Measurements from ENCODE around the gene C9orf50.
"Not testable (repeated sequence)": the region's sequence is repeated elsewhere in the genome, so short reads cannot be mapped to it uniquely, and the experiment has no call there.

C9orf50 gene, protein sequence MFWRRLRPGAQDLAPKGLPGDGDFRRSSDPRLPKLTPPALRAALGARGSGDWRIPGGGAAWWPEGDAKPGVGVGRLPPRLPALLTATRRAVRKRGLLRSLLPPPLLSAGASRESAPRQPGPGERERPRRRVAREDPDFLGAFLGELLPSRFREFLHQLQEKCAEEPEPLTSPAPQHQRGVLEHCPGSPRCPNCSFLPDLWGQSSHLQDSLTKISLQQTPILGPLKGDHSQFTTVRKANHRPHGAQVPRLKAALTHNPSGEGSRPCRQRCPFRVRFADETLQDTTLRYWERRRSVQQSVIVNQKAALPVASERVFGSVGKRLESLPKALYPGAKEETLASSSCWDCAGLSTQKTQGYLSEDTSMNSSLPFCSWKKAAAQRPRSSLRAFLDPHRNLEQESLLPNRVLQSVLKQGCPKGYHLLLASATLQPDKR

DNA sequence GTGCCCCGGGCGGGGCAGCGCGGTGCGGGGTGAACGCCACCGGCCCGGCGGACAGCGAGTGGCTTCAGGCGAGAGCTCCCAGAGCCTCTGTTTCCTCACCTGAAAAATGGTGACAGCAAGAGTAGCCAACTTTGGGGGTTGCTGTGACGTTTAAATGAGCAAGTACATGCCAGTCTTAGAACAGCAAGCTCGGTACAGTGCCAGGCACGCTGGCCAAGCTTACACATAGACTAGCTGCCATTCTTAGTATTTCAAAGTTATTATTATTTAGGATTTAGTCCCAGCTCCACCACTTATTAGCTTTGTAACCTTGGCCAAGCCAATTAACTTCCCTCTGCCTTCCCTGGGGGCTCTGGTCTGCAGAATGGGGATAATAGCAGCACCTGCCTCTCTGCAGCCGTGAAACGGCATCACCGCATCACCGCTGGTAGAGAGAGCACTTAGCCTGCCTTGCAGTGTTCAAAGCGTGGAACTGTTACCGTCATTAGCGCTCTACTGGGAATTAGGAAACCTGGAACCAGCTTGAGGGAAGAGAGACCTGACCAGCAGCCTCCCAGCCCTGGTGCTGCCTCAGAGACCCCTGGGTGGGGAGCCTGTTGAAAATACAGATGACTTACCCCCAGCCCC lies at the start of gene C9orf50:
Gene C9orf50 (minus strand): TSS at position 433 of the 627 bp plus-strand sequence. CDS start 527 bp downstream, outside the sequence.
- H3K4me3 ChIP-seq = peak within 1 kb of the TSS; percentile 27
- in situ Hi-C loops (cut with MboI; ENCODE audit: low sequenced_read_pairs) = no loop called here
- peaks cover 22% of the 10 kb centered on the region for H3K4me1 ChIP-seq
- no peaks in the 10 kb centered on the region for H3K9me3 ChIP-seq
- DNase-seq (ENCODE audit: low spot score in 2 of 2) = no peak
- H3K27me3 ChIP-seq (ENCODE audit: low read depth) = no peaks in the 10 kb centered on the region
- H3K36me3 ChIP-seq (replicated peaks) = no peaks in the 10 kb centered on the region

DNA sequence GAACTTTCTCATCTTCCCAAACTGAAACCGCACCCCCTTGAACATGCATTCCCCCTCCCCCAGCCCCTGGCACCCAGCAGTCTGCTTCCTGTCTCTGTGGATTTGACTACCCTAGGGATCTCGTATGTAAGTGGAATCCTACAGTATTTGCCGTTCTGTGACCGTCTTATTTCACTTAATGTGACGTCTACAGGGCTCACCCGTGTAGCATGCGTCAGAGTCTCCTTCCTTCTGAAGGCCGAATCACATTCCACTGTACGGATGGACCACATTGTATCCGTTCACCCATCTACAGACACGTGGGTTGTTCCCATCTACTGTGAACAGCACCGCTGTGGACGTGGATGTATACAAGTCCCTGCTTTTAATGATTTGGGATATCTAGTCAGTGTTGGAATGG lies 49.0 kb upstream of the C9orf50 start:
- Histone ChIP-seq H3K9me3 (no peaks in the 10 kb centered on the region), H3K36me3 (replicated peaks) (no peaks in the 10 kb centered on the region), H3K4me1 (no peaks in the 10 kb centered on the region), H3K27me3 (ENCODE audit: low read depth) (no peaks in the 10 kb centered on the region), H3K4me3 (no peak overlapping the region)
- DNase-seq (ENCODE audit: low spot score in 2 of 2) = no peak
- in situ Hi-C loops (cut with MboI; ENCODE audit: low sequenced_read_pairs) = no loop called here

DNA sequence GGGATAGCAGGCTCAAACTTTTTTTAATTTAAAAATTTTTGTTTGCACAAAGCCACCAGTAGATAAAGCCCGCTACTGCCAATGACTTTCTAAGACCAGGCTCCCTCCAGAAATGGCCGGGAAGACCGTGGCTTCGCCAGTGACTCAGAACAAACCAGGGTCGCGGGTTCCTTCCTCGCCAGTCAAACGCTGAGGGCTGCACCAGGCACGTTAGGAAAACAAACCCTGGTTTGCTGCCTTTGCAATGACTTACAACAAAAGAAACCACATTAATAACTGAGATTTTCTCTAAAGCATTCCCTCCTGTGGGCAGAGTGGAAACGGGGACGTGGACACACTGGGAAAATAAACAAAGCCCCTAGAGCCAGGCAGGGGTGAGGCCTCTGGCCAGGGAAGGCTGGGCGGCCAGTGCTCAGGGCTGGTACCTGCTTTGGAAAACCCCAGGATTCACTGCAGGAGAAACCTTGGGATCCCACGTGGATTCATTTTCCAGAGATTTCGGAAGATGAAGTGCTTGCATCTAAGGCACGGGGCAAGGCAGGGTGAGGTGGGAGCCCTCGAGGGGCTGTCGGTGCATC lies 48.3 kb upstream of the C9orf50 start:
- in situ Hi-C loops (cut with MboI; ENCODE audit: low sequenced_read_pairs) = no loop called here
- DNase-seq (ENCODE audit: low spot score in 2 of 2) = no peak
- H3K4me1 ChIP-seq = no peaks in the 10 kb centered on the region
- H3K9me3 ChIP-seq = no peaks in the 10 kb centered on the region
- H3K4me3 ChIP-seq = no peak overlapping the region
- no peaks in the 10 kb centered on the region for H3K27me3 ChIP-seq (ENCODE audit: low read depth)
- H3K36me3 ChIP-seq (replicated peaks) = no peaks in the 10 kb centered on the region

DNA sequence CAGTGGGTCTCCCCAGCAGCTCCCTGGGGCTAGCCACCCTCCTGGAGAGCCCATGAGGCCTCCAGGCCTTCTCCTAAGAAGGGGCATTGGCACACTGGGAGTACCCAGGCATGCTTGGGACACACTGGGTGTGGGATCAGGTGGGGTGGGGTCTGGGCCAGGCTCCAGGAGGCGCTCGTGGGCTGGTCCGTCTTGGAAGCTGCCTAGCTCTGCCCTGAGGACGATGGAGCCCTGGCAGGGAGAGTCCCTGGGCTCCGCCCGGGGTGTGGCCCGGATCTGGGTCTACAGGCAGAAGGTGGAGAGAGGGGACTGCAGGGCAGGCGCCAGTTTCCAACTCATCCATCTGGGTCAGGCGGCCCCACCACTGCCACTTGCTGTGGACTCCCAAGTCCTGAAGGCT lies 46.9 kb upstream of the C9orf50 start:
- in situ Hi-C loops (cut with MboI; ENCODE audit: low sequenced_read_pairs) = no loop called here
- H3K4me1 ChIP-seq = no peaks in the 10 kb centered on the region
- no peaks in the 10 kb centered on the region for H3K27me3 ChIP-seq (ENCODE audit: low read depth)
- H3K36me3 ChIP-seq (replicated peaks) = no peaks in the 10 kb centered on the region
- H3K4me3 ChIP-seq = no peak overlapping the region
- no peak for DNase-seq (ENCODE audit: low spot score in 2 of 2)
- no peaks in the 10 kb centered on the region for H3K9me3 ChIP-seq

DNA sequence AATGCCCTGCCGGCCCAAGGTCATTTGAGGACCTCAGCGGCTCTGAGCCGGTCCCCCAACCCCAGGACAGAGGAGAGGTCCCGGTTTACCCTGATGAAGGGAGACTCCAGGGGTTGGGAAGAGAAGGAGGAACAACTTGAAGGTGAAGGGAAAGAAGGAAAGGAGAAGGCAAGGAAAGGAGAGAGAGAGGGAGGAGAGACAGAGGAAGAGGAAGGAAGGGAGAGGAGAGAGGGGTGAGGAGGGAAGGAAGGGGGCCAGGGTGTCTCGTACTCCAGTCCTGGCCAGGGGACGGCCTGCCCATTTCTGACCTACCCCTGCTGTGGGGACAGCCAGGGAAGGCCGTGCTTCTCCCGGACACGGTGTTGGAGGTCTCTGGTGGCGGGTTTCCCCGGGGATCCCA lies 46.5 kb upstream of the C9orf50 start:
- Histone ChIP-seq H3K4me1 (no peaks in the 10 kb centered on the region), H3K27me3 (ENCODE audit: low read depth) (no peaks in the 10 kb centered on the region), H3K9me3 (no peaks in the 10 kb centered on the region), H3K36me3 (replicated peaks) (no peaks in the 10 kb centered on the region), H3K4me3 (no peak overlapping the region)
- in situ Hi-C loops (cut with MboI; ENCODE audit: low sequenced_read_pairs) = no loop called here
- DNase-seq (ENCODE audit: low spot score in 2 of 2) = no peak

DNA sequence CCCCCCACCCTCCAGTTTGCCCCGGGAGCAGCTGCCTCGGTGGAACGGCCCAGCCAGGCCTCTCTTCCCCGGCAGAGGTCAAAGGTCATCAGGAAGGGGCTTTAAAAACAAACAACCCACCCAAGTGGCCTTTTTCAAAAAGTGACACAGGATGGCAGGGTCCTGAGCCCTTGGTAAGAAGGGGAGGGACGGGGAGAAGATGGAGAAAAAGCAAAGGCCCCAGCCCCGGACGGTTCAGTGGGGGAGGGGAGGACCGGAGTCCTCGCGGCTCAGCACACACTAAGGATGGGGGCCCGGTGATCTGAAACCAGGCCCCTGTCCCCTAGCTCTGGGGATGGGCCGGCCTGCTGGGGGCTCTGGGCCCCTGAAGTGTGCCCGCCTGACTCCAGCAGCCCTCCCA lies 45.7 kb upstream of the C9orf50 start:
- no peaks in the 10 kb centered on the region for H3K27me3 ChIP-seq (ENCODE audit: low read depth)
- no peak for DNase-seq (ENCODE audit: low spot score in 2 of 2)
- H3K36me3 ChIP-seq (replicated peaks) = no peaks in the 10 kb centered on the region
- no peaks in the 10 kb centered on the region for H3K9me3 ChIP-seq
- H3K4me3 ChIP-seq = no peak overlapping the region
- no peaks in the 10 kb centered on the region for H3K4me1 ChIP-seq
- in situ Hi-C loops (cut with MboI; ENCODE audit: low sequenced_read_pairs) = no loop called here

DNA sequence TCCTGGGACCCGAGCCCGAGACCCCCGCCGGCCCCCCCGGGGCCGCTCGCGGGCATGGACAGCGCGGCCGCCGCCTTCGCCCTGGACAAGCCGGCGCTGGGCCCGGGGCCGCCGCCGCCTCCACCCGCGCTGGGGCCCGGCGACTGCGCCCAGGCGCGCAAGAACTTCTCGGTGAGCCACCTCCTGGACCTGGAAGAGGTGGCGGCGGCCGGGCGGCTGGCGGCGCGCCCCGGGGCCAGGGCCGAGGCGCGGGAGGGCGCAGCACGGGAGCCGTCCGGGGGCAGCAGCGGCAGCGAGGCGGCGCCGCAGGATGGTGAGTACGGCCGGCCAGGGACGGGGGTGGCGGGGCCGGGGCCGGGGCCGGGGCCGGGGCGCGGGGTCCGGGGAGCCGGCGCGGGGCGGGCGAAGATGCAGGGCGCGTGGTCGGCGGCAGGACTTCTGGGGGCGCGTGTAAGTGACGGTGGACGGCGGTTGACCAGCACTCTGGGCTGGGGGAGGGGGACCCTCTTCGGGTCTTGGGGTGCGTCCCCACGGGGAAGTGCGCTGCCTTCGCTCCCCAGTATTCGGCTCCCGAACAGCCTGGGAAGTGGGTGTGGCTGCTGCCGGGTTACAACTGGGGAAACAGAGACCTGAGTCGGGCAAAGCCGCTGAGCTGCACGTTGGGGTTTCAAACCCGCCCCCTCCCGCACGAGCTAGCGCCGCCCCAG lies 45.1 kb upstream of the C9orf50 start:
- no peak overlapping the region for H3K4me3 ChIP-seq
- H3K9me3 ChIP-seq = no peaks in the 10 kb centered on the region
- H3K4me1 ChIP-seq = no peaks in the 10 kb centered on the region
- no peak for DNase-seq (ENCODE audit: low spot score in 2 of 2)
- H3K27me3 ChIP-seq (ENCODE audit: low read depth) = no peaks in the 10 kb centered on the region
- H3K36me3 ChIP-seq (replicated peaks) = no peaks in the 10 kb centered on the region
- in situ Hi-C loops (cut with MboI; ENCODE audit: low sequenced_read_pairs) = no loop called here

DNA sequence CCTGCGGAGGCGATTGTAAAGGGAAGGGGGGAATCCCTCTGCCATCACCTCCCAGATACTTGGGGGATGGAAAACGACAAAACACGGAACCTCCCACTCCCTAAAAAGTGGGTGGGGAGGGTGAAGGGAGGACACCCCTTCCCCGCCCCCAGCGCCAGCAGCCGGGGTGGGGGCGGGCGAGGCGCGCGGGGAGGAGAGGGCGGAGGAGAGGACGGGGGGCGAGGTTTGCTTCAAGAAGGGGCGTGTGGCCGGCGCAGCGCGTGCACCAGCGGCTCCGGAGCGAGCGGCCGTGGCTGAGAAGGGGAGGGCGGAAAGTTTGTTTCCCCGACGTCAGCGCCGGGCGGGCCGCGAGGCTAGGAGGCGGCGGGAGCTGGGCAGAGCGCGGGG lies 44.5 kb upstream of the C9orf50 start, which contains the start of gene PRRX2:
Gene PRRX2 (plus strand): TSS at position 259 of the 387 bp plus-strand sequence. CDS start 221 bp downstream, outside the sequence.
- no peaks in the 10 kb centered on the region for H3K36me3 ChIP-seq (replicated peaks)
- DNase-seq (ENCODE audit: low spot score in 2 of 2) = peak in 1 of 2 experiments; percentile 64
- H3K4me3 ChIP-seq = peak within 1 kb of the TSS; percentile 19
- H3K4me1 ChIP-seq = no peaks in the 10 kb centered on the region
- in situ Hi-C loops (cut with MboI; ENCODE audit: low sequenced_read_pairs) = no loop called here
- no peaks in the 10 kb centered on the region for H3K9me3 ChIP-seq
- H3K27me3 ChIP-seq (ENCODE audit: low read depth) = no peaks in the 10 kb centered on the region

DNA sequence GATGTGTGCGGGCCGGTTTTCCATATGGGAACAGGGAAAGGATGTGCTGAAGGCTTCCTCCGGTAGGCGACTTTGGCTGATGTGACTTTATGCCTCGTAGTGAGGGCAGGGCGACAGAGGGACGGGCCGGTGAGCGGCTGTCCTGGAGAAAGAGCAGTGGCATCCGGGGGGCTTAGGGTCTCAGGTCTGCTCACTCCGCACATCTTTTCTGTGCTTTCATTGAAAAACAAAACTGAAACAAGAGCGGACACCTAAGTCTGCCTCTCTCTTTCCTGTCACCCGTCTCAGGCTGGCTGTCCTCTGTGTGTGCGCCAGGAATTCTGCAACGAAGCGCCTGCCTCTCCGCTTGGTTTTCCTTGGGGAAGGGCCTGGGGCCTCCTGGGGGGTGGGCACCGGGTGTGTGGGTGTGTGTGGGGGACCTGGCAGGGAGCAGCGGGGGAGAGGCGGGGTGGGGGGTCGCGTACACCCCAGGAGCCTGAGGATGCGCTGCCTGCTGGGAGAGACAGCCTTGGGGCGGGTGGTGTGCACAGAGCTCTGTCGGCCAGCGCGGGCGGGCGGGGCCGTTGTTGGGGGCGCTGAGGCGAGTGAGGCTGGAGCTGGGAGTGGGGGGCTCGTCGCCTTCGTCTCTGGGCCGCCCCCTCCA lies 44.0 kb upstream of the C9orf50 start:
- no peaks in the 10 kb centered on the region for H3K36me3 ChIP-seq (replicated peaks)
- no peaks in the 10 kb centered on the region for H3K9me3 ChIP-seq
- DNase-seq (ENCODE audit: low spot score in 2 of 2) = no peak
- in situ Hi-C loops (cut with MboI; ENCODE audit: low sequenced_read_pairs) = no loop called here
- H3K4me1 ChIP-seq = no peaks in the 10 kb centered on the region
- peak overlapping the region; percentile 19 for H3K4me3 ChIP-seq
- H3K27me3 ChIP-seq (ENCODE audit: low read depth) = no peaks in the 10 kb centered on the region

DNA sequence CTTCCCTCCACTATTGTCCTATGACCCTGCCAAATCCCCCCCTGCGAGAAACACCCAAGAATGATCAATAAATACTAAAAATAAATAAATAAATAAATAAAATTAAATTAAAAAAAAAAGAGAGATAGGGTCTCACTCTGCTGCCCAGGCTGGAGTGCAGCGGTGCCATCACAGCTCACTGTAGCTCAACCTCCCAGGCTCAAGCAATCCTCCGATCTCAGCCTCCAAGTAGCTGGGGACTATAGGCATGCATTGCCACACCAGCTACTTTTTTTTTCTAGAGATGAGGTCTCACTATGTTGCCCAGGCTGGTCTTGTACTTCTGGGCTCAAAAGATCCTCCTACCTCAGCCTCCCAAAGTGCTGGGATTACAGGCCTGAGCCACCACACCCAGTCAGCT lies 41.3 kb upstream of the C9orf50 start:
- H3K4me1 ChIP-seq; H3K9me3 ChIP-seq; H3K36me3 ChIP-seq (replicated peaks); in situ Hi-C loops (cut with MboI; ENCODE audit: low sequenced_read_pairs); H3K4me3 ChIP-seq; H3K27me3 ChIP-seq (ENCODE audit: low read depth); DNase-seq (ENCODE audit: low spot score in 2 of 2): not testable (repeated sequence)

DNA sequence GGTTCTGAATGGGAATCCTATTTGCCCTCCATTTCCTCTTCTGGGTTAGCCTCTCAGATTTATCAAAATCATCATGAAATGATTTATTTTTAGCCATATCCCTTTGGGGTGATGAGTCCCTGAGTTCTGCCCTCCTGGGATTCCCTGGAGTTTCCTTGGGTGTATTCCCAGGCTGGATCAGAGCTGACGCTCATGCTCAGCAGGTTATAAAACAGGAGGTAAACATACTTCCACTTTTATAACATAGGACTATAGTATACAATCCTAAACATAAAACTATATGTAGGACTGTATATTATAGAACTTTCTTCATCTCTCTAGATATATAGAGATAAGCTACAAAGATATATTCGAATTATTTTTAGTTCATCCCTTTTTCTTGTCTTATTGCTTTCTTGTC lies 40.1 kb upstream of the C9orf50 start:
- H3K27me3 ChIP-seq (ENCODE audit: low read depth) = no peaks in the 10 kb centered on the region
- H3K4me3 ChIP-seq = no peak overlapping the region
- no peaks in the 10 kb centered on the region for H3K4me1 ChIP-seq
- no peak for DNase-seq (ENCODE audit: low spot score in 2 of 2)
- no peaks in the 10 kb centered on the region for H3K36me3 ChIP-seq (replicated peaks)
- in situ Hi-C loops (cut with MboI; ENCODE audit: low sequenced_read_pairs) = no loop called here
- H3K9me3 ChIP-seq = no peaks in the 10 kb centered on the region

DNA sequence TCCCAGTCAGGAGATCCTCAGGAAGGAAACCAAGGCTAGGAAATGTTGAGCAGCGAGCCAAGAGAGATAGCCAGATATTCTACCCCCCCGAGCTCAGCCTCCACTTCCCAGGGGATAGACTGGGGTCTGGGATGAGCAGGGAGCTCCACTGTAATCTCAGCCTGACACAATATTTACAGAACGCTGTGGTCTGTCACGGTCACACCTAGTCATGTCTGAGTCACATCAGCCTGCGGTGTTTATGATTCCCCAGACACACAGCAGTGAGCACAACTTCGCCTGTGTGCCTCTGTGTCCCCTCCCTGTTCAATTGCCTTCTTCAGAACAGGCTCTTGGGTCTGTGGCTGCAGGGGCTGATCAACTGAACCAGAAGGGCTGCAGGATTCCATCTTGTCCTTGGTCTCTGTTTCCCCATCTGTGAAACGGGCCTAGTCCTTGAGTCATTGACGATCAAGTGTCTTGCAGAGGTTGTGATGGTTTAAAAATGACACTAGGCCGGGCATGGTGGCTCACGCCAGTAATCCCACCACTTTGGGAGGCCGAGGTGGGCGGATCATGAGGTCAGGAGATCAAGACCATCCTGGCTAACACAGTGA lies 36.0 kb upstream of the C9orf50 start:
- in situ Hi-C loops (cut with MboI; ENCODE audit: low sequenced_read_pairs) = no loop called here
- no peak overlapping the region for H3K4me3 ChIP-seq
- no peaks in the 10 kb centered on the region for H3K27me3 ChIP-seq (ENCODE audit: low read depth)
- no peaks in the 10 kb centered on the region for H3K9me3 ChIP-seq
- no peaks in the 10 kb centered on the region for H3K36me3 ChIP-seq (replicated peaks)
- DNase-seq (ENCODE audit: low spot score in 2 of 2) = no peak
- H3K4me1 ChIP-seq = no peaks in the 10 kb centered on the region

DNA sequence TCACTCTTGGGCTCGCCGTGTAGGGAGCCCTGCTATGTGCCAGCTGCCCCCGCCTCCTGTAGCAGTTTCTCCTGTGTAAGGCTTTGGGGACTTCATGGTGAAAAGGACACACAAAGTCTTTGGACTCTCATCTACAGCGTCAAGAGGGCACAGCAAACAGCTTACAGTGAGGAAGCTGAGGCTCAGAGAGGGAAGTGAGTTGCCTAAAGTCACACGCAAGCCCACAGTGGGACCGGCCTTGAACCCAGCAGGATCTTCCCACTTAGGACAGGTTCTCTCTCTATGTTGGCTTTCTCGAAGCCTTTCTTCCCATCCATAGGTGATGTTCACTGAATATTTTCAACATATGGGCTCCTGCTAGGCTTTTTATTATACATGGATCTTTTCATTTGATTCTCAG lies 34.8 kb upstream of the C9orf50 start:
- no peaks in the 10 kb centered on the region for H3K27me3 ChIP-seq (ENCODE audit: low read depth)
- no peaks in the 10 kb centered on the region for H3K4me1 ChIP-seq
- H3K4me3 ChIP-seq = no peak overlapping the region
- DNase-seq (ENCODE audit: low spot score in 2 of 2) = no peak
- no peaks in the 10 kb centered on the region for H3K9me3 ChIP-seq
- in situ Hi-C loops (cut with MboI; ENCODE audit: low sequenced_read_pairs) = no loop called here
- no peaks in the 10 kb centered on the region for H3K36me3 ChIP-seq (replicated peaks)

All from HAP-1 (cell line).